NCI-H526 treated with DMSO at 0.1 percent for 48 hours (cell line): Measurements from ENCODE around the gene PIM3.

Source experiments
- DNase-seq: peaks from one replicate; lab custom pipeline; 2025; lab: John Stamatoyannopoulos, UW

The PIM3 gene

DNA sequence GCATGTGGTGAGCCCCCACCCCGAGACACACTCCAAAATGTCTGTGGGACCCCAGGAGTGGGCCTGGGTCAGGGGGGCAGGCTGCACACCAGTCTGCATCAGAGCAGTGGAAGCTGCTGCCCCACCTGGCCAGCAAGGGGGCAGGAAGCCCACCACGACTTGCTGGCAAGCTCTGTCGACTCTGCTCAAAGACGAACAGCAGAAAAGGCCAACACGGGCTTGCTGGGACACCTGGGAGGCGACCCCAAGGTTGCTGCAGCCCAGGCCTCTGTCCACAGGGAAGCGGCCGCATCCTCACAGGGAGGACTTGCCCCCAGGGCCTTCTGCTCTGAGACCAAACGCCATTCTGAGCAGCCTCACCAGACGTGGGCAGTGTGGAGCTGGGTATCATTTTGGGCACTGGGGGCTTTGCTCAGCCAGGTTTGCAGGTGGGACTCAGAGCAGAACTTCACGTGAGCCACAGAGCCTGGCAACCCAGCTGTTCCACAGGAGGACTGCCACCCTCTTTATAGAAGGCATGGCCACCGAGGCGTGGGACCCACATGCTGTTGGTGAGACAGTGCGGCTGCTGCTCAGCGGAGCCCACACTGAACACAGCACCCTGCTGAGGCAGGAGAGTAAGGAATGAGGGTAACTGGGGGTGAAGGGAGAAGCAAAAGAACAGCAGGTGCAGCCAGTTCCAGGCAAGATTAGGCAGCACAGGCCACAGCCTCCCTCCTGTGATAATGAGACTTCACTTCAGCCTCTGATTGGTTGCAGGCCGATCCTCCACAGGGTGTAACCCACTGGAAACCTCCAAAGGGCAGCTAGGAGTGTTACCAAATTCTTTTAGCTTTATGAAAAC is 41.0 kb downstream of the PIM3 start:
- DNase-seq, result no peak

DNA sequence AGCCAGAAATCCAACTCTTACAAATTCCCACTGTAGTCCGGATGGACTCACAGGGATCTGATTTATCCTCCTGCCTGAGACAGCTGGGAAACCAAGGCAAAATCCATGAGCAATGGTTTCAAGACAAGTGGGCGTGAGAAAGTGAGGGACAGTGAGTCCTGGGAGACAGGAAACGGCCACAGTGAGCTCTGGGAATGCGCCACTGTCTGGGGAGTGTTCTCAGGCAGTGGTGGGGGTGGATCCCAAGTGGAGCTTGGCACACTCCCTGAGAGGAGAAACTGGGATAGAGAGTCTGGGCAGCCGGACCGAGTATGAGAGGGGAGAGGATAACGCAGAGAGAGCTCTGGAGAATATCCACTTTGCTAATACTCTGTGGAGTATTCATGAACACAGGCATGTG is 42.2 kb downstream of the PIM3 start:
- no peak for DNase-seq

DNA sequence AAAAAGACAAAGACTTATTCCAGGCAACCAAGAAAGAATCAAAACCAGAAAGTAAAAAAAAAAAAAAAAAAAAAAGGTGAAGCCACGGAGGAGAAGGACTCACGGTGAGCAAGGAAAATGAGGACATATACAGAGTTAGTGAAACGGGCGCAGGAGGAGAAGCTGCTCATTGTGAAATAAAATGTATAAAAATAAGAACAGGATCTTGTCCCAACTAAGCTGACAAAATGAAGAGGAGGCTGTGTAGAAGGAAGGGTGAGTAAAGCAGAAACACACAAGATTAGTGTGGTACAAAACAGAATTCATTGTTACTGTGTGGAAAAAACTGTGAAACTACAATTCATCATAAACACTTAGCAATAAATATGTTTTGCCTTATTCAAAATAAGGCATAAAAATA is 44.3 kb downstream of the PIM3 start:
- no peak for DNase-seq

DNA sequence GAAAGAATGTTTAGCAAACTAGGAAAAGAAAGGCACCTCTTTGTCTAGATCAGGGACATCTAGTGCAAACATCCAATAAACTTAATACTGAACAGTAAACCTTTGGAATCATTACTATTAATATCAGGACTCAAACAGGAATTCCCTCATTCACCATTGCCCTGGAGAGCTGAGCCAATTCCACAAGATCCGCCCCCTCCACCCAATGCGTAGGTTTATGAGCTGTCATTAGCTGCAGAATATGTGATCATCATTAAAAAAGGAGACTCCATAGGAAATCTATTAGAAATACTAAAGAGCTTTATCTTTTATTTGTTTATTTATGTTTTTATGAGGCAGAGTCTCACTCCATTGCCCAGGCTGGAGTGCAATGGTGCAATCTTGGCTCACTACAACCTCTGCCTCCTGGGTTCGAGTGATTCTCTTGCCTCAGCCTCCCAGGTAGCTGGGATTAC is 46.5 kb downstream of the PIM3 start:
- no peak for DNase-seq

DNA sequence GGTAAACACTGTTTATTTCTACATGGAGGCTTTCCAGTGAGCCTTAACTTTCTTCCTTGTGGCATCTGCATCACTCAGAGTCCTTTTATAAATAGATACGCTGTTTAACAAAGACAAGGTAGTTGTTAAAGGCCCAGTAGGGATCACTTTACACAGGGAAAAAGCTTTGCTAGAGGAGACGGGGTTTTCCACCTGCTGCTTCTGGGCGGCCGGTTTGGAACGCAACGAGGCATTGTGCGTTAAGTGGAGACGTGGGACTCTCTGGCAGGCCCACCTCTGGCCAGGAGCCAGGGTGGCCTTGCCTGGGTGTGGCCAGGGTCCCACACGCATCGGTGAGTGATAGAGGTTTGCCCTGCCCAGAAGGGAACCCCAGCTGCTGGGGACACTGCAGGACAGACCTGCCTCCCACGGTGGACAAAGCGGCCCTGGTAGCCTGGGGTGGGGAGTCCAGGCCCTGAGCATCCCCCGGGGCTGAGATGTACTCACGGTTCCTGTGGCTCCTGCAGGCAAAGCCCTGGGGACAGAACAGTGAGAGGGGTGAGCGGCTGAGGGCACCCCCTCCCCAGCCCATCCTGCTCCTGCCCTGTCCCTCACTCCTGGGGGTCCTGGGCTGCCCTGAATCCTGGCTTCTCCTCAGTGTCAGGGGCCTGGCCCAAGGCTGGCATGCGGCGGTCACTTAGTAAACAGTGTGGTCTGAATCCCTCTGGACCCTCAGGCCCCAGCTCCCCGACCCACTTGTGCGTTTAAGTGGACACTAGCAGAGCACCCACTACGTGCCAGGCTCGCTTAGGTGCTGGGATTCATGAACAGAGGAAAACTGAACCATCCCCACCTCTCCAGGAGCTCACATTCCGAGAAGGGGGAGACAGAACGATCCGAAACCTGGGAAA is 47.8 kb downstream of the PIM3 start:
- DNase-seq, result peak; percentile 23

DNA sequence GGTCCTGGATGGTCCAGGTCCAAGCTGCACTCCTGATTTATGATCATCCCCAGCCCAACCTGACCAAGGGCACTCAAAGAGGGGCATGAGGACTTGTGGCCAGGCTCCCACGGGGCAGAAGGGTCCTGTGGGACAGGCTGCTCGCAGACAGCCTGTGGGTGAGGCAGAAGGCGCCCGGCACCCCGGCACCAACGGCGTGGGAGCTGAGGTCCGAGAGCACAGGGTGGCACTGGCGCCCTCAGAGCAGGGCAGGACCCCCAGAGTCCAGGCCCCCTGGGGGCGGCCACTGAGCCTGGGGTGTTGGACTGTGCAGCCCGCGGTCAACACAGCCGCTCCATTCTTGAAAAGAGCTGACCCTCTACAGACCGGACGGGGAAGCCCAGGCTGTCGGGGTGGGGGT is 48.7 kb downstream of the PIM3 start:
- DNase-seq, result no peak

DNA sequence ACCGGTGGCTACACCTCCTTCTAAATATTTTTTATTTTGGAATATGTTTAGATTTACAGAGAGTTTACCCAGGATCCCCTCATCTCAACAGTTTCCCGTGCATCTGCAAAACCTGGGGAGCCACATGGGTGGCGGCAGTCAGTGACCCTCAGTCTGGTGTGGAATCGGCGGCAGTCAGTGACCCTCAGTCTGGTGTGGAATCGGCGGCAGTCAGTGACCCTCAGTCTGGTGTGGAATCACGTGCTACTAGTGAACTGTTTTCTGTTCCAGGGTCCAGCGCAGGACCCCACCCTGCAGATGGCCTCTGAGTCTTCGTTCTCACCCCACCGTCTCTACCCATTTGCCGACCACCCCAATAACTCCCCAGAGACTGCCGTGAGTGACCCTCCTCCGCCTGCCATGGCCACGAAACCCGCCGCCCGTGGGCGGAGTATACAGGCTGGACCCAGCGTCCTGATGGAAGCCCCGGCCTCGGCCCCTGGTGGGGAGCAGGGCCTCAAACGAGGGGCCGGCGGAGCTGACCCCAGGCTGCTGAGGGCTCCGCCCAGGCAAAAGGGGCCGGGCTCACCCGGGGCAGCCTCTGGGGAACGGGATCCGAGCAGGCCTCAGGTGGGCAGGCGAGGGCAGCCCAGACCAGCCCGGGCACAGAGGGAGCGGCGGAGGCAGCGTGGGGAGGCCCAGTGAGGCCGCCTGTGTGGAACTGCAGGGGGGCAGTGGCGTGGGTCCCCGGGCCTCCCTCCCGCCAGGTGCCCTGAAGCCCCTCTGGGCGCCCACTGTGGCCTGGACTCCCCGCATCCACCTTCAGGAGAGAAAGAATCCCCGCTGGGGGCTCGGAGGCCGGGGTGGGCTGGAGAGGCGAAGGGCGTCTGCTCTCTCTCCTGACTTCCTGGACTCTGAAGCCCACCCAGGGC is 49.4 kb downstream of the PIM3 start:
- no peak for DNase-seq

DNA sequence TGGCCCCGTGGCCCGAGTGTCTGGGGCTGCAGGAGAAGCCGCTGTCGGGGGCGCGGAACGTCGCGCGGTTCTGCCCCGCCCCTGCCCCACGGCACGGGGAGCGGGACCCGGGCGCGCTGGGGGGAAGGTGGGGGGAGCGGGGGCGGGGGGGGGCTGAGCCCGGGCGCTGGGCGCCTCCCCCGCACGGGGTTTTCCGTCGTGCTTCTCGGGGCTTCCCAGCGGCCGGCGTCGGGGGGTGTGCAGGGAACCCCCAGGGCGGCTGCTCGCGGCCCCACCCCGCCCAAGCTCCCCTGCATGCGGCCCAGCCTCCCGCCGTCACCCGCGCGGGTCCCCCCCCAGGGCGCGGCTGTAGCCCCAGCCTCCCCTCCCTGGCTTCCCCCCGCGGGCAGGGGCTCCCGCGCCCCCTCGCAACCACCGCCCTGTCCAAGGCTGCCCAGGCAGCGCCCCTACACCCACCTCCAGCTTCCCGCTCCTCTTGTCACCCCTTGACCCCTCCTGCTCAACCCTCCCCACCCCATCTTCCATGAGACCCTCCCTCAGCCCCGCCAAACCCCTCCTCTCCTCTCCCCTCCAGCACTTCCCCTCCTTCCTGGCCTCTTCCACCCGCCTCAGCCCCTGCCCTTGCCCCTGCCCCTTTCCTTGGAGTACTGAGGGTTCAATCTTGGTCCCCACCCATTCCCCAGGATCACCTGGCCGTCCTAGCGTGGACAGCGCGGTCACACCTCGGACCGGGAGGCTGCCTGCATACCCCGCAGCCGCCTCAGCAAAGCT is 50.3 kb downstream of the PIM3 start:
- DNase-seq, result no peak

DNA sequence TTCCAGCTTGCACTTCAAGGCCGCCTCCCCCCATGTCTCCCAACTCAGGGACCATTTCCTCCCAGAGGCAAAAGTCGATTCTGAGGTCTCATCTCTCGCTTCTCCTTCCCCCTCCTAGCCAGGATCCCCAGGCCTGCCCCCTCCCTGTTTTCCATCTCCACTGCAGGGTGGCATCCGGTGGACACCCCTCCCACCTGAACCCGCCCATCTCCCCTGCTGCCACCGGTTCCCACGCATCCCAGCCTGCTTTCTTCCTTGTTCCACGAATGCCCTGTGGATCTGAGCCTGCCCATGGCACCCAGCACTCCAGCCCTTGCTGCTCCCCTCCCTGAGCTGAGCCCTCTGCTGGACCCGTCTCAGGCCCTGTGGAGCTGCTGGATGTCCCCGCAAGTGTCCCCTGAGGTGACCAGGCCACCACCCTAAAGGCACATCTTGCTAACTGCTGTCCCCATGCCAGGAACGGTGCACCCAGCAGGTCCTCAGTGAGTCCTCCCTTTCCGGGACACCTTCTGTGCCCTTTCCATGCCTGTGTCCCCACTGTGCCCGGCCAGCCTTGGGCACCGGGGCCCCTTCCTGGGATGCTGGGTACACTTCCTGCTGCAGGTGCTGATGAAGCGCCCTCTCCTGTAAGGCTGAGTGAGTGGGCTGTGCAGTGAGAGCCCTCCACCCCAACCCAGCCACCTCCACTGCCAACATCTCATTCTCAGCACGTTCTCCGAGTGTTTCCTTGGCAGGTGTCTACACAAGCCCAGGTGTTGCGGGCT is 51.1 kb downstream of the PIM3 start:
- DNase-seq, result no peak

DNA sequence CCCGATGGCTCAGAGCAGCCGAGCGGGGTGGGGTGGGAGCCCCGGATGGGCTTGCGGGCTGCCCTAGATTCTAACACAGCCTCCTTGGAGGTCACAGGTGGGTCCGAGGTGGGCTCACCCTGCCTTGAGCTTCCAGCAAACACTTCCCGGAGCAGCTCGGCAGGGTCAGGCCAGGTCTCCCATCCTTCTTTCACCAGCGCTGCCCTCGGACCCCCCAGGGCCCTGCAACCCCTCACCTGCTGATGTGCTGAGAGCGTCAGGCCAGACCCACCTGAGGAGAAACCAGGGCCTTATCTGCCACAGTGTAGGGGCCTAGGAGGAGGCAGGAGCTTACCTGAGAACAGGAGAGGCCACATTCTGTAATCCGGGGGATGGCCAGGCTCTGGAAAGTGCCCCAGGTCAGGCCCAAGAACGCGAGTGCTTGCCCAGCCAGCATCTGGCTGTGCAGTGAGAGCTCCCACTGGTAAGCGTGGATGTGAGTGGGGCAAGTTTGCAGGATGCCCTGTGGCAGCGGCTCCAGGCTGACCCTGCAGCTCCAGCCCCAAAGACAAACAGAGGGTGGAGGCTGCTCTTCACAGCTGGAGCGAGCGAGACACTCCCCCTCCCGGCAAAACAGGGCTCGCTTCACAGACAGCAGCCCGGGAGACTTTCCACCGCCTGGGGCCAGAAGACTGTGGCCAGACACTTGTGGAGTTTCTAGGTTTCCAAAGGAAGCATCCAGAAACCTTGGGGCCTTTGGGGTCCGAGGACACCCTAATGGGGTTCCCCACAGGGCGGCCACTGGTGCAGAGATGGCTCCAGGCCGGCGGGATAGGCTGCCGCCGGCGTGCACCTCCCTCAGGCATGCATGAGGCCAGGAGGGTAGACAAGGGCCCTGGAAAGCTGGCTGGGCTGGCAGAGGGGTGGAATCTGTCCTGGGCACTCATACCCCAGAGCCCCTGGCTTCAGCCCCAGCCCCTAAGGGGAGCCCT is 51.9 kb downstream of the PIM3 start, which contains the start of gene IL17REL:
TSS of gene IL17REL (minus strand) at position 555 of the 971 bp plus-strand sequence. CDS start at position 436, 119 bp downstream.
- no peak for DNase-seq
